ENCODE results near the gene EXOC3.

- no peak for TF ChIP-seq POLR2AphosphoS5 (IDR thresholded peaks at IDR 0.05; ENCODE audit: low read depth, low read length)
- TF ChIP-seq TAF1 (IDR thresholded peaks at IDR 0.05; ENCODE audit: borderline replicate concordance, insufficient read depth, low read length): no peak
- TF ChIP-seq REST (IDR thresholded peaks at IDR 0.05; ENCODE audit: insufficient read depth in 1 of 2, low read depth in 2 of 2, low read length in 2 of 2): no peak
- TF ChIP-seq FOXP2 (optimal IDR thresholded peaks at IDR 0.05; ENCODE audit: borderline replicate concordance, extremely low read depth, extremely low read length, insufficient read depth): no peak
- no peak for TF ChIP-seq SIN3A (IDR thresholded peaks at IDR 0.05; ENCODE audit: borderline replicate concordance, insufficient read depth, low read length)
These were observed 23.0 kb upstream of the EXOC3 start for GRCh38 chr5:419970-420369.

Measured in PFSK-1 (cell line).